Subcutaneous adipose tissue (tissue), 4 donors: Measurements from ENCODE around the gene PACRGL. TPM values are rescaled to one million over a fixed set of nuclear protein-coding genes. Genes with fewer than 3 reads are reported as not detected.

Source experiments
- CTCF ChIP-seq: fragments of 450-650 bp; IDR thresholded peaks from one replicate; pipeline ENCODE4 v1.5.1; 2016; ENCODE audit warnings: low read depth, mild to moderate bottlenecking, control low read depth, antibody characterized with exemption, moderate library complexity
- total RNA-seq, 4 donors: library from RNA; depleted of rRNA; stranded (reverse); fragments of >200 nt; gene quantifications; one replicate each; pipeline ENCODE4 v1.1.0, GENCODE V29; 2016

The PACRGL gene
- total RNA-seq, 4 donors from 2014 or later, result 28.7 to 38.5 (median 35.8) TPM

GRCh38 chr4:20684852-20685763, 15.2 kb upstream of the PACRGL start:
- no peak for TF ChIP-seq CTCF

GRCh38 chr4:20687864-20688263, 12.4 kb upstream of the PACRGL start:
- no peak for TF ChIP-seq CTCF

GRCh38 chr4:20696815-20697214, 3.4 kb upstream of the PACRGL start:
- TF ChIP-seq CTCF, result no peak

GRCh38 chr4:20698382-20698781, 1.9 kb upstream of the PACRGL start:
- TF ChIP-seq CTCF, result no peak

- TF ChIP-seq CTCF, result no peak
These were observed 1.4 kb upstream of the PACRGL start for GRCh38 chr4:20698820-20699219.

- no peak for TF ChIP-seq CTCF
These were observed 11.1 kb downstream of the PACRGL start for GRCh38 chr4:20711335-20711734.

GRCh38 chr4:20723019-20723418, 22.8 kb downstream of the PACRGL start:
- TF ChIP-seq CTCF, result no peak
